Measurements from ENCODE around the gene ZYG11B.

- no peak for TF ChIP-seq CTCF (IDR thresholded peaks at IDR 0.05)
- no peak for TF ChIP-seq POLR2A (IDR thresholded peaks at IDR 0.05)
Observed at GRCh38 chr1:52856026-52856425, 129.8 kb downstream of the ZYG11B start.

Measured in breast epithelium (tissue), 3 donors.